Trophoblast cell (in vitro differentiated cells and primary cell): ENCODE results near the gene TYMP.

Experiments
- DNase-seq, 2 donors: peaks; one replicate each; pipeline ENCODE4 v3.0.0-alpha.2; 2016
- H2AFZ ChIP-seq: 2 replicates; pipeline ENCODE4 v1.6.1; 2013; ENCODE audit warnings: low read length, moderate library complexity, mild to moderate bottlenecking; ENCODE audit not compliant: insufficient read depth, poor library complexity
- H2AK5ac ChIP-seq: 2 replicates; pipeline ENCODE4 v1.6.1; 2013; ENCODE audit warnings: mild to moderate bottlenecking, low read length
- H2BK120ac ChIP-seq: 2 replicates; pipeline ENCODE4 v1.6.1; 2013; ENCODE audit warnings: low read length, mild to moderate bottlenecking, moderate library complexity; ENCODE audit not compliant: insufficient read depth, poor library complexity
- H2BK12ac ChIP-seq: 2 replicates; pipeline ENCODE4 v1.6.1; 2013; ENCODE audit warnings: mild to moderate bottlenecking, low read length, moderate library complexity
- H2BK5ac ChIP-seq: 2 replicates; pipeline ENCODE4 v1.6.1; 2013; ENCODE audit warnings: low read length, low read depth, moderate library complexity, mild to moderate bottlenecking; ENCODE audit not compliant: poor library complexity
- H3K14ac ChIP-seq: 2 replicates; pipeline ENCODE4 v1.6.1; 2013; ENCODE audit warnings: mild to moderate bottlenecking, low read length
- H3K18ac ChIP-seq: 2 replicates; pipeline ENCODE4 v1.6.1; 2013; ENCODE audit warnings: mild to moderate bottlenecking, low read length
- H3K23ac ChIP-seq: 2 replicates; pipeline ENCODE4 v1.6.1; 2013; ENCODE audit warnings: low read length
- H3K27ac ChIP-seq: 2 replicates; pipeline ENCODE4 v1.5.1; 2013; ENCODE audit warnings: low read depth, mild to moderate bottlenecking, inconsistent platforms, low read length, moderate library complexity
- H3K27me3 ChIP-seq: 2 replicates; pipeline ENCODE4 v1.6.1; 2013; ENCODE audit warnings: inconsistent platforms, mild to moderate bottlenecking, low read length, moderate library complexity; ENCODE audit not compliant: insufficient read depth
- H3K36me3 ChIP-seq, 2 experiments: 1 replicate in 1 of 2; 2 replicates in 1 of 2; pipeline ENCODE4 v1.6.1; 2013; ENCODE audit warnings: low read length in 2 of 2, mild to moderate bottlenecking in 2 of 2, moderate library complexity in 1 of 2; ENCODE audit not compliant: insufficient read depth in 2 of 2, control insufficient read depth in 1 of 2
- H3K4ac ChIP-seq: 2 replicates; pipeline ENCODE4 v1.6.1; 2013; ENCODE audit warnings: low read depth, mild to moderate bottlenecking, low read length, moderate library complexity
- H3K4me1 ChIP-seq, 2 experiments: 1 replicate in 1 of 2; 2 replicates in 1 of 2; pipeline ENCODE4 v1.6.1; 2013; ENCODE audit warnings: low read length in 2 of 2, mild to moderate bottlenecking in 2 of 2, moderate library complexity in 1 of 2; ENCODE audit not compliant: insufficient read depth in 2 of 2, control insufficient read depth in 1 of 2
- H3K4me2 ChIP-seq: 2 replicates; pipeline ENCODE4 v1.6.1; 2013; ENCODE audit warnings: inconsistent platforms, mild to moderate bottlenecking, low read length, moderate library complexity
- H3K4me3 ChIP-seq: 2 replicates; pipeline ENCODE4 v1.5.1; 2013; ENCODE audit warnings: mild to moderate bottlenecking, low read depth, low read length, inconsistent platforms
- H3K79me1 ChIP-seq: one replicate; pipeline ENCODE4 v1.6.1; 2013; ENCODE audit warnings: low read length
- H3K79me2 ChIP-seq: 2 replicates; pipeline ENCODE4 v1.6.1; 2013; ENCODE audit warnings: low read length, mild to moderate bottlenecking; ENCODE audit not compliant: control insufficient read depth, insufficient read depth, poor library complexity
- H3K9ac ChIP-seq: 2 replicates; pipeline ENCODE4 v1.6.1; 2013; ENCODE audit warnings: mild to moderate bottlenecking, low read length
- H3K9me3 ChIP-seq: 2 replicates; pipeline ENCODE4 v1.6.1; 2013; ENCODE audit warnings: low read depth, mild to moderate bottlenecking, control low read depth, inconsistent platforms, low read length; ENCODE audit not compliant: insufficient read depth
- H4K12ac ChIP-seq: 2 replicates; pipeline ENCODE4 v1.6.1; 2013; ENCODE audit warnings: low read depth, mild to moderate bottlenecking, low read length, moderate library complexity
- H4K8ac ChIP-seq: 2 replicates; pipeline ENCODE4 v1.6.1; 2013; ENCODE audit warnings: low read depth, mild to moderate bottlenecking, low read length, moderate library complexity
- H4K91ac ChIP-seq: one replicate; pipeline ENCODE4 v1.6.1; 2013; ENCODE audit warnings: low read depth, mild to moderate bottlenecking, low read length, moderate library complexity
- WGBS: extraction: QIAGEN DNeasy Blood & Tissue Kit; methylation state at CpG from one replicate; pipeline ENCODE4 v1.1.7; 2013; ENCODE audit warnings: missing lambda C conversion rate; ENCODE audit not compliant: insufficient read length, insufficient coverage; ENCODE audit errors: extremely low coverage; 5-methylcytosine and 5-hydroxymethylcytosine counted together

The TYMP gene

DNA sequence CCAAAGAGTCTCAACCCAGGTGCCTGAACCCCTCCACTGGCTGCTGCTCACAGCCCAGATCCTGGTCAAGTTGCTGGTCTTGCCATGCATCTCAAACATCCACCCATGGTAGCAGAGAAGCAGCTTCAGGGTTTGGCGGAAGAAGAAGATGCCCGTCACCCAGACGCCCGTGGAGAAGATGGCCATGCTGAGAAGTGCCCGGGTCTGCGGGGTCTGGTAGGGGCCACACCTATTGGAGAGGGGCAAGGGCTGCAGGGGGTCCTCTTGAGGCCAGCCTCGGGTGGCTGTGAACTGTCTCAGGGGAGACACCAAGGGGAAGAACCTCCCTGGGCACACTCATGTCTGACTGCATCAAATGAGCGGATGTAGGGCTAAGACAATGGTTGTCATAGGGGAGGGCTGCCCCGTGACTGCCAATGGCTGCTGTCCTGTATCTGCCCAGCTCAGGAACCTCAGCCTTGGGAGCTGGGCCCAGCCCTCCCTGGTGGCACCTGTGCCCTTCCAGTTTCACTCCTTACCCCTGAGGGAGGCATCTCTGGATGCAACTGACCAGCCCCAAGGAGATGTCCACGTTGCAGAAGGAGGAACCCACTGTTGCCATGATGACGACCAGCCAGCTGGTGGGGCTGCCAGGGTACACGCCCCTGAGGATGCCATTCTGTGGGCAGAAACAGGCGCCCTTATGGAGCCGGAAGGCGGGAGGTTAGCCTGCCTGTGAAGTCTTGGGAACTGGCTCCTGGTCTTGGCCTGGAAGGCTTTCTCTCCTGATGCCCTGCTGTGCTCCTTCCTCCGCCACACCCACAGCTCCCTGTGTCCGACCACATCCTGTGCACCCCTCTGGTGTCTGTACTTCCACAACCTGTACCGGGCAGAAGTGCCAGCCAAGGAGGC, 47.2 kb upstream of the TYMP start:
- H3K4me1 ChIP-seq, result peaks cover 7% of the 10 kb centered on the region in 2 experiments
- H3K79me1 ChIP-seq, result no peaks in the 10 kb centered on the region
- no peak overlapping the region for H2BK5ac ChIP-seq
- H3K9ac ChIP-seq, result no peak overlapping the region
- H2BK12ac ChIP-seq, result no peak overlapping the region
- no peak overlapping the region for H3K4ac ChIP-seq
- no peak for DNase-seq
- no peak overlapping the region for H3K4me2 ChIP-seq
- no peak overlapping the region for H3K27ac ChIP-seq
- H3K18ac ChIP-seq, result no peak overlapping the region
- H2AK5ac ChIP-seq, result no peak overlapping the region
- H3K14ac ChIP-seq, result no peak overlapping the region
- H3K23ac ChIP-seq, result no peak overlapping the region
- WGBS, result no CpG with 5 or more reads among the region's 18 CpGs
- H3K36me3 ChIP-seq, result peaks cover 63 to 66% of the 10 kb centered on the region in 2 experiments
- peaks cover 2% of the 10 kb centered on the region for H3K79me2 ChIP-seq
- H2BK120ac ChIP-seq, result no peak overlapping the region
- no peak overlapping the region for H3K4me3 ChIP-seq
- H4K91ac ChIP-seq, result no peak overlapping the region
- H4K8ac ChIP-seq, result no peak overlapping the region
- no peak overlapping the region for H4K12ac ChIP-seq
- H3K27me3 ChIP-seq, result no peaks in the 10 kb centered on the region
- no peak overlapping the region for H2AFZ ChIP-seq
- H3K9me3 ChIP-seq, result peaks cover 2% of the 10 kb centered on the region

GRCh38 chr22:50576070-50576469, 46.3 kb upstream of the TYMP start:
- H3K4me1 ChIP-seq, result no peaks in the 10 kb centered on the region
- H3K18ac ChIP-seq, result no peak overlapping the region
- H2AK5ac ChIP-seq, result no peak overlapping the region
- DNase-seq, result peak; percentile 86 to 90
- no peak overlapping the region for H2AFZ ChIP-seq
- H3K27me3 ChIP-seq, result no peaks in the 10 kb centered on the region
- peaks cover 2% of the 10 kb centered on the region for H3K9me3 ChIP-seq
- H3K27ac ChIP-seq, result no peak overlapping the region
- no peak overlapping the region for H3K14ac ChIP-seq
- no peak overlapping the region for H4K12ac ChIP-seq
- no peak overlapping the region for H2BK120ac ChIP-seq
- no peak overlapping the region for H2BK12ac ChIP-seq
- no peak overlapping the region for H3K4ac ChIP-seq
- no peak overlapping the region for H3K23ac ChIP-seq
- H3K79me2 ChIP-seq, result no peaks in the 10 kb centered on the region
- no CpG with 5 or more reads among the region's 5 CpGs for WGBS
- H2BK5ac ChIP-seq, result no peak overlapping the region
- peaks cover 65 to 75% of the 10 kb centered on the region in 2 experiments for H3K36me3 ChIP-seq
- no peak overlapping the region for H4K8ac ChIP-seq
- H3K79me1 ChIP-seq, result no peaks in the 10 kb centered on the region
- H4K91ac ChIP-seq, result no peak overlapping the region
- H3K4me3 ChIP-seq, result no peak overlapping the region
- H3K9ac ChIP-seq, result no peak overlapping the region
- no peak overlapping the region for H3K4me2 ChIP-seq

DNA sequence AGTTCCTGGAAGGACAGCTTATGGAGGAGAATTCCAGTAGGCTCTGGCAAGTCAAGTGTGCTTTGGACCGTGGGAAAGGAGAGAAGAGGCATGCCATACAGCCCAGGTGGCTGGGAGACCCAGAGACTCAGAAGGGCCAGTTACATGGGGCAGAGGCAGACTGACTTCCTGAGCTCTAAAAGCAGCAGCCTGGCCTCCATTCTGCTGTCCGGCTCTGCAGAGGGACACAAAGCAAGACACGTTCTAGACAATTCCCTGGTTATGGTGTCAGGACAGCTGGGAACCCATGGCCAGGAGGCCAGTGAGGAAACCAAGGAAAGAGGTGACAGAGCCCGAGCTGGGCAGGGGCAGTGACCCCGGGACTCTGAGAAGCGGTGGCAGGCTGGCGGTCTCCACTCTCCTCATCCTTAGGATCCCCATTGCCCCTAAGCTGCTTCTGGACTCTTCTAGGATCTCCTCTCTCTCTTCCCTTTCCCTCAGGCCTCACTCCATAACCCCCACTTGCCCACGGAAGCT, 45.7 kb upstream of the TYMP start:
- Histone ChIP-seq H3K79me2 (no peaks in the 10 kb centered on the region), H3K4me3 (no peak overlapping the region), H2AK5ac (no peak overlapping the region), H3K79me1 (no peaks in the 10 kb centered on the region), H3K36me3 (peaks cover 69 to 78% of the 10 kb centered on the region in 2 experiments), H3K4me1 (no peaks in the 10 kb centered on the region), H3K4me2 (no peak overlapping the region), H2BK5ac (no peak overlapping the region), H4K12ac (no peak overlapping the region), H3K14ac (no peak overlapping the region), H3K27me3 (no peaks in the 10 kb centered on the region), H4K91ac (no peak overlapping the region), H3K9ac (no peak overlapping the region), H3K23ac (no peak overlapping the region), H2BK12ac (no peak overlapping the region), H3K4ac (no peak overlapping the region), H2BK120ac (no peak overlapping the region), H3K9me3 (peaks cover 4% of the 10 kb centered on the region), H2AFZ (no peak overlapping the region), H4K8ac (no peak overlapping the region), H3K18ac (no peak overlapping the region), H3K27ac (no peak overlapping the region)
- DNase-seq, result no peak
- WGBS, result no CpG with 5 or more reads among the region's 8 CpGs

- Histone ChIP-seq H2AK5ac (no peak overlapping the region), H4K12ac (no peak overlapping the region), H3K4ac (no peak overlapping the region), H3K4me2 (no peak overlapping the region), H3K9ac (no peak overlapping the region), H3K79me1 (no peaks in the 10 kb centered on the region), H3K27ac (no peak overlapping the region), H4K8ac (no peak overlapping the region), H3K9me3 (peaks cover 4% of the 10 kb centered on the region), H3K23ac (no peak overlapping the region), H3K4me1 (no peaks in the 10 kb centered on the region), H2BK12ac (no peak overlapping the region), H2AFZ (no peak overlapping the region), H3K36me3 (peaks cover 73 to 79% of the 10 kb centered on the region in 2 experiments), H3K14ac (no peak overlapping the region), H3K4me3 (no peak overlapping the region), H2BK5ac (no peak overlapping the region), H4K91ac (no peak overlapping the region), H3K79me2 (no peaks in the 10 kb centered on the region), H3K27me3 (no peaks in the 10 kb centered on the region), H2BK120ac (no peak overlapping the region), H3K18ac (no peak overlapping the region)
- no peak for DNase-seq
- no CpG with 5 or more reads among the region's 11 CpGs for WGBS
Observed at GRCh38 chr22:50574383-50574755, 44.6 kb upstream of the TYMP start.
